HepG2 (cell line): ENCODE measurements around the gene ARL4D. TPM values are rescaled to one million over a fixed set of nuclear protein-coding genes. Genes with fewer than 3 reads are reported as not detected.

Experiments
- ATF4 ChIP-seq, 2 experiments: fragments of 450-650 bp in 1 of 2; sonication (generic) in 1 of 2; formaldehyde crosslinking; IDR thresholded peaks; 2 replicates each; pipeline versions ENCODE4 v1.5.0 to v1.8.0; 2020 to 2022; ENCODE audit warnings: mild to moderate bottlenecking in 1 of 2, missing genetic modification reagents in 1 of 2
- ELF1 ChIP-seq: sonication (generic); formaldehyde crosslinking; IDR thresholded peaks from 2 replicates; pipeline ENCODE4 v1.4.0; 2020; ENCODE audit warnings: missing genetic modification reagents
- FOXA3 ChIP-seq: IDR thresholded peaks from 2 replicates; pipeline ENCODE4 v1.6.1; 2016; ENCODE audit warnings: missing genetic modification reagents, missing compliant biosample characterization
- HNRNPUL1 ChIP-seq: fragments of 200-400 bp; formaldehyde crosslinking; IDR thresholded peaks from 2 replicates; pipeline ENCODE4 v1.6.1; 2017; ENCODE audit warnings: low read depth, mild to moderate bottlenecking, low read length, moderate library complexity
- PHF5A ChIP-seq: IDR thresholded peaks from one replicate; pipeline ENCODE4 v1.6.1; 2018; ENCODE audit warnings: low read depth, missing genetic modification reagents; ENCODE audit not compliant: unreplicated experiment
- SPEN ChIP-seq: sonication (generic); formaldehyde crosslinking; IDR thresholded peaks from 2 replicates; pipeline ENCODE4 v1.5.1; 2020; ENCODE audit warnings: low read depth, mild to moderate bottlenecking, missing genetic modification reagents
- ZNF550 ChIP-seq: sonication (generic); formaldehyde crosslinking; IDR thresholded peaks from 2 replicates; pipeline ENCODE4 v1.4.0; 2020; ENCODE audit warnings: mild to moderate bottlenecking, missing genetic modification reagents, borderline replicate concordance
- ZNF563 ChIP-seq: sonication (generic); formaldehyde crosslinking; IDR thresholded peaks from 2 replicates; pipeline ENCODE4 v1.8.0; 2022; ENCODE audit warnings: mild to moderate bottlenecking, moderate library complexity, missing genetic modification reagents
- ZNF746 ChIP-seq: sonication (generic); formaldehyde crosslinking; IDR thresholded peaks from 2 replicates; pipeline ENCODE4 v1.8.0; 2022; ENCODE audit warnings: mild to moderate bottlenecking, missing genetic modification reagents
- ZNF747 ChIP-seq: sonication (generic); formaldehyde crosslinking; IDR thresholded peaks from 2 replicates; pipeline ENCODE4 v1.8.1; 2023; ENCODE audit warnings: missing genetic modification reagents, mild to moderate bottlenecking, borderline replicate concordance
- ZNF883 ChIP-seq: sonication (generic); formaldehyde crosslinking; IDR thresholded peaks from 2 replicates; pipeline ENCODE4 v1.5.1; 2020; ENCODE audit warnings: mild to moderate bottlenecking, missing genetic modification reagents; ENCODE audit errors: not compliant biosample characterization
- polyA plus RNA-seq, 8 experiments: library from polyadenylated mRNA; depleted of rRNA in 3 of 8; stranded (reverse) in 7 of 8; unstranded in 1 of 8; fragments of >200 nt; fragmentation: Illumina TruSeq in 4 of 8; extraction: Trizol in 4 of 8; gene quantifications; 2 replicates each; pipeline versions ENCODE4 v1.2.1 to v1.2.3, GENCODE V29; 2011 to 2016; ENCODE audit warnings: low read depth in 4 of 8, missing spikeins in 1 of 8, mixed read lengths in 1 of 8; ENCODE audit not compliant: insufficient read depth in 1 of 8
- total RNA-seq, 5 experiments: library from RNA; depleted of rRNA; stranded (reverse); fragments of >200 nt; fragmentation: Illumina TruSeq; extraction: Trizol; gene quantifications; 2 replicates each; pipeline ENCODE4 v1.2.3, GENCODE V29; 2016; ENCODE audit warnings: low read depth in 1 of 5
- TF ChIP-seq, protein P1 (sequence below): sonication (generic); formaldehyde crosslinking; IDR thresholded peaks from 2 replicates; pipeline ENCODE4 v1.5.1; 2020; ENCODE audit warnings: mild to moderate bottlenecking, missing genetic modification reagents, moderate library complexity
- TF ChIP-seq, protein P2 (sequence below): sonication (generic); formaldehyde crosslinking; IDR thresholded peaks from 2 replicates; pipeline ENCODE4 v1.4.0; 2020; ENCODE audit warnings: missing genetic modification reagents, low read depth, mild to moderate bottlenecking, borderline replicate concordance
- TF ChIP-seq, protein P3 (sequence below): sonication (generic); formaldehyde crosslinking; IDR thresholded peaks from 2 replicates; pipeline ENCODE4 v1.8.1; 2022; ENCODE audit warnings: mild to moderate bottlenecking, missing genetic modification reagents
- TF ChIP-seq, protein P4 (sequence below): sonication (generic); formaldehyde crosslinking; IDR thresholded peaks from 2 replicates; pipeline ENCODE4 v1.5.0; 2020; ENCODE audit warnings: mild to moderate bottlenecking, missing genetic modification reagents, borderline replicate concordance

ARL4D gene
- total and polyA plus RNA-seq, 2 of the 13 experiments (the other 11 are each of a cell fraction or from before 2014, with no cell fraction given): 9.0 to 25.9 TPM

DNA sequence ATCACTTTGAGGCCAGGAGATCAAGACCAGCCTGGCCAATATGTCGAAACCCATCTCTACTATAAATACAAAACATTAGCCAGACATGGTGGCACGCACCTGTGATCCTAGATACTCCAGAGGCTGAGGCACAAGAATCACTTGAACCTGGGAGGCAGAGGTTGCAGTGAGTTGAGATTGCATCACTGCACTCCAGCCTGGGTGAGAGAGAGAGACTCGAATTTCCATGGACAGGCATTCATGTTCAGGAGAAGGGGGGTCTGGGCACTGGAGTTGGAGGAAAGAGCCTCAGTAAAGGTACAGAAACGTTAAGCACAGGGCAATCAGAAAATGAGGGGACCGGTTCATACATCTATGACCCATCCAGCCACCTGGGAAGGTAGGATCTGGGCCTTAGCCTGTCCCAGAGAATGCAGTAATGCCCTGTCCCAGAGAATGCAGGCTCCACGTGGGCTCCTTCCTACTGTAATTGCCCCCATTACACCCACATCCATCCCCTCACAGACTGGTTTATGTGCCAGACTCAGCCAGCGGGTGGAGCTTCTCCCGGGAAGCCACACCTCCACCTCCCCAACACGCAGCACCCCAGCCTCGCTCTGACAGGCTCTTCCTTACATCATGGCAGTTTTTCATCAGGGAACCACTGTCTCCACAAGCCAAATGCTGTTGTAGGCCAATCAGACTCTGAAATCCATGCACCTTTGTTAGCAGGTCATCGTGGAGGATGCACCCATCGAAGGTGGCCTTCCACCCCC lies 21.6 kb upstream of the ARL4D start (continued):
- TF ChIP-seq, protein P1, sequence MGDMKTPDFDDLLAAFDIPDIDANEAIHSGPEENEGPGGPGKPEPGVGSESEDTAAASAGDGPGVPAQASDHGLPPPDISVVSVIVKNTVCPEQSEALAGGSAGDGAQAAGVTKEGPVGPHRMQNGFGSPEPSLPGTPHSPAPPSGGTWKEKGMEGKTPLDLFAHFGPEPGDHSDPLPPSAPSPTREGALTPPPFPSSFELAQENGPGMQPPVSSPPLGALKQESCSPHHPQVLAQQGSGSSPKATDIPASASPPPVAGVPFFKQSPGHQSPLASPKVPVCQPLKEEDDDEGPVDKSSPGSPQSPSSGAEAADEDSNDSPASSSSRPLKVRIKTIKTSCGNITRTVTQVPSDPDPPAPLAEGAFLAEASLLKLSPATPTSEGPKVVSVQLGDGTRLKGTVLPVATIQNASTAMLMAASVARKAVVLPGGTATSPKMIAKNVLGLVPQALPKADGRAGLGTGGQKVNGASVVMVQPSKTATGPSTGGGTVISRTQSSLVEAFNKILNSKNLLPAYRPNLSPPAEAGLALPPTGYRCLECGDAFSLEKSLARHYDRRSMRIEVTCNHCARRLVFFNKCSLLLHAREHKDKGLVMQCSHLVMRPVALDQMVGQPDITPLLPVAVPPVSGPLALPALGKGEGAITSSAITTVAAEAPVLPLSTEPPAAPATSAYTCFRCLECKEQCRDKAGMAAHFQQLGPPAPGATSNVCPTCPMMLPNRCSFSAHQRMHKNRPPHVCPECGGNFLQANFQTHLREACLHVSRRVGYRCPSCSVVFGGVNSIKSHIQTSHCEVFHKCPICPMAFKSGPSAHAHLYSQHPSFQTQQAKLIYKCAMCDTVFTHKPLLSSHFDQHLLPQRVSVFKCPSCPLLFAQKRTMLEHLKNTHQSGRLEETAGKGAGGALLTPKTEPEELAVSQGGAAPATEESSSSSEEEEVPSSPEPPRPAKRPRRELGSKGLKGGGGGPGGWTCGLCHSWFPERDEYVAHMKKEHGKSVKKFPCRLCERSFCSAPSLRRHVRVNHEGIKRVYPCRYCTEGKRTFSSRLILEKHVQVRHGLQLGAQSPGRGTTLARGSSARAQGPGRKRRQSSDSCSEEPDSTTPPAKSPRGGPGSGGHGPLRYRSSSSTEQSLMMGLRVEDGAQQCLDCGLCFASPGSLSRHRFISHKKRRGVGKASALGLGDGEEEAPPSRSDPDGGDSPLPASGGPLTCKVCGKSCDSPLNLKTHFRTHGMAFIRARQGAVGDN (CRISPR knock-in tag): peak; percentile 31; the same call in 1 of the 2 replicates
- TF ChIP-seq ZNF563 (CRISPR knock-in tag): peak; percentile 56; the same call in 1 of the 2 replicates
- no peak for TF ChIP-seq ZNF746
- TF ChIP-seq, protein P2, sequence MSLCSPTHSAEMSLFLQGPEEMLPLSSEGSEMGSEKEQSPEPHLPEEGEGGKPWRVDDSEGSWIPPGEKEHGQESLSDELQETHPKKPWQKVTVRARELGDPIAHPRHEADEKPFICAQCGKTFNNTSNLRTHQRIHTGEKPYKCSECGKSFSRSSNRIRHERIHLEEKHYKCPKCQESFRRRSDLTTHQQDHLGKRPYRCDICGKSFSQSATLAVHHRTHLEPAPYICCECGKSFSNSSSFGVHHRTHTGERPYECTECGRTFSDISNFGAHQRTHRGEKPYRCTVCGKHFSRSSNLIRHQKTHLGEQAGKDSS (CRISPR knock-in tag): no peak
- peak; percentile 59 for TF ChIP-seq PHF5A
- 0 out of 2 replicates have a peak, but pooled peaks have one; percentile 30 for TF ChIP-seq FOXA3 (CRISPR knock-in tag)
- TF ChIP-seq, protein P3, sequence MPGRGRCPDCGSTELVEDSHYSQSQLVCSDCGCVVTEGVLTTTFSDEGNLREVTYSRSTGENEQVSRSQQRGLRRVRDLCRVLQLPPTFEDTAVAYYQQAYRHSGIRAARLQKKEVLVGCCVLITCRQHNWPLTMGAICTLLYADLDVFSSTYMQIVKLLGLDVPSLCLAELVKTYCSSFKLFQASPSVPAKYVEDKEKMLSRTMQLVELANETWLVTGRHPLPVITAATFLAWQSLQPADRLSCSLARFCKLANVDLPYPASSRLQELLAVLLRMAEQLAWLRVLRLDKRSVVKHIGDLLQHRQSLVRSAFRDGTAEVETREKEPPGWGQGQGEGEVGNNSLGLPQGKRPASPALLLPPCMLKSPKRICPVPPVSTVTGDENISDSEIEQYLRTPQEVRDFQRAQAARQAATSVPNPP: no peak
- TF ChIP-seq ZNF747 (CRISPR knock-in tag): no peak
- no peak for TF ChIP-seq ELF1 (CRISPR knock-in tag)
- TF ChIP-seq, protein P4, sequence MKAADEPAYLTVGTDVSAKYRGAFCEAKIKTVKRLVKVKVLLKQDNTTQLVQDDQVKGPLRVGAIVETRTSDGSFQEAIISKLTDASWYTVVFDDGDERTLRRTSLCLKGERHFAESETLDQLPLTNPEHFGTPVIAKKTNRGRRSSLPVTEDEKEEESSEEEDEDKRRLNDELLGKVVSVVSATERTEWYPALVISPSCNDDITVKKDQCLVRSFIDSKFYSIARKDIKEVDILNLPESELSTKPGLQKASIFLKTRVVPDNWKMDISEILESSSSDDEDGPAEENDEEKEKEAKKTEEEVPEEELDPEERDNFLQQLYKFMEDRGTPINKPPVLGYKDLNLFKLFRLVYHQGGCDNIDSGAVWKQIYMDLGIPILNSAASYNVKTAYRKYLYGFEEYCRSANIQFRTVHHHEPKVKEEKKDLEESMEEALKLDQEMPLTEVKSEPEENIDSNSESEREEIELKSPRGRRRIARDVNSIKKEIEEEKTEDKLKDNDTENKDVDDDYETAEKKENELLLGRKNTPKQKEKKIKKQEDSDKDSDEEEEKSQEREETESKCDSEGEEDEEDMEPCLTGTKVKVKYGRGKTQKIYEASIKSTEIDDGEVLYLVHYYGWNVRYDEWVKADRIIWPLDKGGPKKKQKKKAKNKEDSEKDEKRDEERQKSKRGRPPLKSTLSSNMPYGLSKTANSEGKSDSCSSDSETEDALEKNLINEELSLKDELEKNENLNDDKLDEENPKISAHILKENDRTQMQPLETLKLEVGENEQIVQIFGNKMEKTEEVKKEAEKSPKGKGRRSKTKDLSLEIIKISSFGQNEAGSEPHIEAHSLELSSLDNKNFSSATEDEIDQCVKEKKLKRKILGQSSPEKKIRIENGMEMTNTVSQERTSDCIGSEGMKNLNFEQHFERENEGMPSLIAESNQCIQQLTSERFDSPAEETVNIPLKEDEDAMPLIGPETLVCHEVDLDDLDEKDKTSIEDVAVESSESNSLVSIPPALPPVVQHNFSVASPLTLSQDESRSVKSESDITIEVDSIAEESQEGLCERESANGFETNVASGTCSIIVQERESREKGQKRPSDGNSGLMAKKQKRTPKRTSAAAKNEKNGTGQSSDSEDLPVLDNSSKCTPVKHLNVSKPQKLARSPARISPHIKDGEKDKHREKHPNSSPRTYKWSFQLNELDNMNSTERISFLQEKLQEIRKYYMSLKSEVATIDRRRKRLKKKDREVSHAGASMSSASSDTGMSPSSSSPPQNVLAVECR: 0 out of 2 replicates have a peak, but pooled peaks have one; percentile 11
- peak in 1 of 2 experiments; percentile 88; a peak in 2 of 4 replicates for TF ChIP-seq ATF4 (CRISPR knock-in tag; IDR thresholded peaks at IDR 0.05)
- no peak for TF ChIP-seq SPEN (CRISPR knock-in tag)
- no peak for TF ChIP-seq ZNF550 (CRISPR knock-in tag)
- TF ChIP-seq HNRNPUL1: no peak
- TF ChIP-seq ZNF883 (CRISPR knock-in tag): peak; percentile 12
